K562 (cell line): ENCODE data around the gene PHLDB1.
A peak's percentile ranks its signal among the peaks of the same experiment; 100 is the strongest.

Source experiments
- CBFA2T2 ChIP-seq: fragments of 450-650 bp; conservative IDR thresholded peaks from 2 replicates; pipeline ENCODE4 v1.6.1; 2017; ENCODE audit warnings: mild to moderate bottlenecking
- CBX1 ChIP-seq: sonication (generic); IDR thresholded peaks from 2 replicates; pipeline ENCODE4 v1.6.1; 2016; ENCODE audit warnings: antibody characterized with exemption, low read depth, mild to moderate bottlenecking
- MEF2A ChIP-seq: IDR thresholded peaks from 2 replicates; pipeline ENCODE4 v1.6.1; 2011; ENCODE audit warnings: low read depth, mild to moderate bottlenecking, low read length, moderate library complexity; ENCODE audit not compliant: control insufficient read depth
- RBBP5 ChIP-seq: fragments of 200-600 bp; sonication (generic); IDR thresholded peaks from 2 replicates; pipeline ENCODE4 v1.6.1; 2012; ENCODE audit warnings: borderline replicate concordance, mild to moderate bottlenecking, low read length, control low read depth, inconsistent platforms; ENCODE audit not compliant: insufficient read depth, poor library complexity, severe bottlenecking
- TAF1 ChIP-seq: IDR thresholded peaks from 2 replicates; pipeline ENCODE4 v1.6.1; 2011; ENCODE audit warnings: mild to moderate bottlenecking, low read length, moderate library complexity; ENCODE audit not compliant: insufficient read depth, control insufficient read depth, severe bottlenecking; ENCODE audit errors: extremely low read depth
- ZBTB1 ChIP-seq: sonication (generic); formaldehyde crosslinking; IDR thresholded peaks from 2 replicates; pipeline ENCODE4 v1.8.1; 2023; ENCODE audit warnings: missing genetic modification reagents, low read depth, mild to moderate bottlenecking, borderline replicate concordance
- ZFX ChIP-seq: sonication (generic); formaldehyde crosslinking; IDR thresholded peaks from 2 replicates; pipeline ENCODE4 v1.8.0; 2022; ENCODE audit warnings: mild to moderate bottlenecking, missing genetic modification reagents, moderate library complexity
- ZNF561 ChIP-seq: fragments of 450-650 bp; formaldehyde crosslinking; conservative IDR thresholded peaks from 2 replicates; pipeline ENCODE4 v1.4.0; 2020; ENCODE audit warnings: mild to moderate bottlenecking, moderate library complexity
- ZNF717 ChIP-seq: fragments of 250-450 bp; sonication (Bioruptor Pico); IDR thresholded peaks from 2 replicates; pipeline ENCODE4 v1.5.0; 2021
- ZZZ3 ChIP-seq: fragments of 450-650 bp; IDR thresholded peaks from 2 replicates; pipeline ENCODE4 v1.6.1; 2016; ENCODE audit warnings: antibody characterized with exemption, mild to moderate bottlenecking, moderate library complexity
- TF ChIP-seq, protein P1 (sequence below), 3 experiments: IDR thresholded peaks in 2 of 3; conservative IDR thresholded peaks in 1 of 3; 2 replicates each; pipeline ENCODE4 v1.5.1; 2011 to 2012; ENCODE audit warnings: low read length in 3 of 3, mild to moderate bottlenecking in 3 of 3, control low read depth in 2 of 3, improper control_type of control experiment in 1 of 3, inconsistent platforms in 1 of 3, low read depth in 1 of 3, mixed read lengths in 1 of 3, moderate library complexity in 1 of 3; ENCODE audit not compliant: insufficient read depth in 2 of 3
- TF ChIP-seq, protein P2 (sequence below), 2 experiments: IDR thresholded peaks; 2 replicates each; pipeline ENCODE4 v1.6.1; 2012; ENCODE audit warnings: improper control_type of control experiment in 2 of 2, low read depth in 2 of 2, low read length in 2 of 2, borderline replicate concordance in 1 of 2

DNA sequence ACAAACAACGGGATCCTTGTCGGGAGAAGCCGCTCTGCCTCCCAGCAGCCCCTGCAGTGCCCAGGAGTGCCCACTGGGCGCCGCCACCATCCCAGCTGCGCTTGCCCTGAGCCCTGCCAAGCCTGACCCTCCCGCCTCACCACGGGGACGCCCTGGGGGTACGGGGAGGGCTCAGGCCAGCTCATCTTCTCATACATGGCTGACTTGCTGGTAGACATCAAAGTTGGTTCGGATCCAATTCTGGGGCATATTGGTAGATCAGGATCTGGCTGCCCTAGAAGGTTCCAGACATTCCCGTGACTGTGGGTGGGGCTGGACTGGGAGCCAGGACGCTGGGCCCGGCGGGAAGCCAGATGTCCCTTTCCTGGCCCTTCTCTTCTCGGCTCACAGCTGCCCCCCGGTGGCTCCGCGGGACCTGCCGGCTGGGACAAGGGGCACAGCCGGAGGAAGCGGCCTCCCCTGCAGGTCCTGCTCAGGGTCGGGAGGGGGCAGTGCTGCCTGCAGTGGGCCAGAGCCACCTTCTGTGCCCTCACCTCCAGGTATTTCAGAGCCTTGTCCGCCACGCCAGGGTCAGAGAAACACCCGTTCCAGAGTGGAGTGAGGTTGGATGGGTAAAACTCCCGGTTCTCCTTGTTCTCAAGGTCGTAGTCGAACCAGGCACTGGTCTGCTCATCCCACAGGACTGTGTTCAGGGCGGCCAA lies 82.6 kb downstream of the PHLDB1 start:
- no peak for TF ChIP-seq CBFA2T2
- TF ChIP-seq ZZZ3: no peak
- no peak for TF ChIP-seq ZNF561
- no peak for TF ChIP-seq ZNF717
- TF ChIP-seq, protein P1, sequence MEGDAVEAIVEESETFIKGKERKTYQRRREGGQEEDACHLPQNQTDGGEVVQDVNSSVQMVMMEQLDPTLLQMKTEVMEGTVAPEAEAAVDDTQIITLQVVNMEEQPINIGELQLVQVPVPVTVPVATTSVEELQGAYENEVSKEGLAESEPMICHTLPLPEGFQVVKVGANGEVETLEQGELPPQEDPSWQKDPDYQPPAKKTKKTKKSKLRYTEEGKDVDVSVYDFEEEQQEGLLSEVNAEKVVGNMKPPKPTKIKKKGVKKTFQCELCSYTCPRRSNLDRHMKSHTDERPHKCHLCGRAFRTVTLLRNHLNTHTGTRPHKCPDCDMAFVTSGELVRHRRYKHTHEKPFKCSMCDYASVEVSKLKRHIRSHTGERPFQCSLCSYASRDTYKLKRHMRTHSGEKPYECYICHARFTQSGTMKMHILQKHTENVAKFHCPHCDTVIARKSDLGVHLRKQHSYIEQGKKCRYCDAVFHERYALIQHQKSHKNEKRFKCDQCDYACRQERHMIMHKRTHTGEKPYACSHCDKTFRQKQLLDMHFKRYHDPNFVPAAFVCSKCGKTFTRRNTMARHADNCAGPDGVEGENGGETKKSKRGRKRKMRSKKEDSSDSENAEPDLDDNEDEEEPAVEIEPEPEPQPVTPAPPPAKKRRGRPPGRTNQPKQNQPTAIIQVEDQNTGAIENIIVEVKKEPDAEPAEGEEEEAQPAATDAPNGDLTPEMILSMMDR (IDR thresholded peaks at IDR 0.05 in 2 of 3, conservative IDR thresholded peaks at IDR 0.05 in 1 of 3; ENCODE audit: insufficient read depth in 2 of 3, low read depth in 1 of 3, low read length in 3 of 3): peak; percentile 98 to 99 (median 99)
- no peak for TF ChIP-seq ZBTB1 (CRISPR knock-in tag)
- TF ChIP-seq, protein P2, sequence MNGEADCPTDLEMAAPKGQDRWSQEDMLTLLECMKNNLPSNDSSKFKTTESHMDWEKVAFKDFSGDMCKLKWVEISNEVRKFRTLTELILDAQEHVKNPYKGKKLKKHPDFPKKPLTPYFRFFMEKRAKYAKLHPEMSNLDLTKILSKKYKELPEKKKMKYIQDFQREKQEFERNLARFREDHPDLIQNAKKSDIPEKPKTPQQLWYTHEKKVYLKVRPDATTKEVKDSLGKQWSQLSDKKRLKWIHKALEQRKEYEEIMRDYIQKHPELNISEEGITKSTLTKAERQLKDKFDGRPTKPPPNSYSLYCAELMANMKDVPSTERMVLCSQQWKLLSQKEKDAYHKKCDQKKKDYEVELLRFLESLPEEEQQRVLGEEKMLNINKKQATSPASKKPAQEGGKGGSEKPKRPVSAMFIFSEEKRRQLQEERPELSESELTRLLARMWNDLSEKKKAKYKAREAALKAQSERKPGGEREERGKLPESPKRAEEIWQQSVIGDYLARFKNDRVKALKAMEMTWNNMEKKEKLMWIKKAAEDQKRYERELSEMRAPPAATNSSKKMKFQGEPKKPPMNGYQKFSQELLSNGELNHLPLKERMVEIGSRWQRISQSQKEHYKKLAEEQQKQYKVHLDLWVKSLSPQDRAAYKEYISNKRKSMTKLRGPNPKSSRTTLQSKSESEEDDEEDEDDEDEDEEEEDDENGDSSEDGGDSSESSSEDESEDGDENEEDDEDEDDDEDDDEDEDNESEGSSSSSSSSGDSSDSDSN (IDR thresholded peaks at IDR 0.05; ENCODE audit: borderline replicate concordance in 1 of 2, low read depth in 2 of 2, low read length in 2 of 2): 0 out of 4 replicates have a peak, but pooled peaks of 1 of the 2 experiments have one; percentile 18
- TF ChIP-seq MEF2A: no peak
- no peak for TF ChIP-seq TAF1
- TF ChIP-seq ZFX (CRISPR knock-in tag): peak; percentile 41
- no peak for TF ChIP-seq RBBP5
- TF ChIP-seq CBX1: 0 out of 2 replicates have a peak, but pooled peaks have one; percentile 23
